ENCODE measurements around the gene CUL2. TPM values are rescaled to one million over a fixed set of nuclear protein-coding genes. Genes with fewer than 3 reads are reported as not detected.

CUL2 gene
- total and polyA plus RNA-seq, 2 experiments from 2014 or later, result 17.2 to 38.3 TPM

GRCh38 chr10:34988397-34989067, 101.6 kb downstream of the CUL2 start:
- Histone ChIP-seq H3K4me1 (ENCODE audit: insufficient read depth) (no peaks in the 10 kb centered on the region), H3K4me2 (no peak overlapping the region), H3K79me2 (replicated peaks; ENCODE audit: insufficient read depth) (no peaks in the 10 kb centered on the region), H3K27ac (ENCODE audit: low read depth) (no peak overlapping the region), H3K27me3 (ENCODE audit: insufficient read depth) (no peaks in the 10 kb centered on the region), H3K4me3 (no peak overlapping the region), H4K20me1 (replicated peaks; ENCODE audit: insufficient read depth) (no peaks in the 10 kb centered on the region), H3K36me3 (ENCODE audit: insufficient read depth) (no peaks in the 10 kb centered on the region), H2AFZ (peak overlapping the region; percentile 19; the same call in 1 of the 2 replicates), H3F3A (replicated peaks; ENCODE audit: low read depth) (no peaks in the 10 kb centered on the region), H3K9me2 (ENCODE audit: insufficient read depth) (no peaks in the 10 kb centered on the region)
- no peak overlapping the region for H3K27ac Mint-ChIP-seq
- TF ChIP-seq, protein P1, sequence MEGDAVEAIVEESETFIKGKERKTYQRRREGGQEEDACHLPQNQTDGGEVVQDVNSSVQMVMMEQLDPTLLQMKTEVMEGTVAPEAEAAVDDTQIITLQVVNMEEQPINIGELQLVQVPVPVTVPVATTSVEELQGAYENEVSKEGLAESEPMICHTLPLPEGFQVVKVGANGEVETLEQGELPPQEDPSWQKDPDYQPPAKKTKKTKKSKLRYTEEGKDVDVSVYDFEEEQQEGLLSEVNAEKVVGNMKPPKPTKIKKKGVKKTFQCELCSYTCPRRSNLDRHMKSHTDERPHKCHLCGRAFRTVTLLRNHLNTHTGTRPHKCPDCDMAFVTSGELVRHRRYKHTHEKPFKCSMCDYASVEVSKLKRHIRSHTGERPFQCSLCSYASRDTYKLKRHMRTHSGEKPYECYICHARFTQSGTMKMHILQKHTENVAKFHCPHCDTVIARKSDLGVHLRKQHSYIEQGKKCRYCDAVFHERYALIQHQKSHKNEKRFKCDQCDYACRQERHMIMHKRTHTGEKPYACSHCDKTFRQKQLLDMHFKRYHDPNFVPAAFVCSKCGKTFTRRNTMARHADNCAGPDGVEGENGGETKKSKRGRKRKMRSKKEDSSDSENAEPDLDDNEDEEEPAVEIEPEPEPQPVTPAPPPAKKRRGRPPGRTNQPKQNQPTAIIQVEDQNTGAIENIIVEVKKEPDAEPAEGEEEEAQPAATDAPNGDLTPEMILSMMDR (conservative IDR thresholded peaks at IDR 0.05; ENCODE audit: low read depth in 2 of 2), result no peak
- TF ChIP-seq POLR2AphosphoS5 (IDR thresholded peaks at IDR 0.05; ENCODE audit: low read depth) (no peak), JUNB (IDR thresholded peaks at IDR 0.05; ENCODE audit: unreplicated experiment) (no peak), NANOG (IDR thresholded peaks at IDR 0.05; ENCODE audit: borderline replicate concordance) (no peak), REST (IDR thresholded peaks at IDR 0.05; ENCODE audit: unreplicated experiment) (no peak), EZH2 (IDR thresholded peaks at IDR 0.05; ENCODE audit: low read depth, unreplicated experiment) (no peak), CREB1 (CRISPR knock-in tag; IDR thresholded peaks at IDR 0.05; ENCODE audit: low read depth) (no peak)
- peaks cover 3% of the 10 kb centered on the region; the same call in 2 of the 3 replicates for H3K36me3 Mint-ChIP-seq (ENCODE audit: low read depth)
- H3K27me3 Mint-ChIP-seq (ENCODE audit: insufficient read depth, low read depth, poor library complexity), result no peaks in the 10 kb centered on the region
- no peak overlapping the region for H3K4me3 Mint-ChIP-seq
- ATAC-seq, result no peak
- no peak for DNase-seq (ENCODE audit: low spot score)
- peaks cover 12% of the 10 kb centered on the region for H3K9me3 Mint-ChIP-seq
- H3K4me1 Mint-ChIP-seq, result no peaks in the 10 kb centered on the region; the same call in 2 of the 3 replicates

- Mint-ChIP-seq H3K36me3 (ENCODE audit: low read depth) (peaks cover 3% of the 10 kb centered on the region; the same call in 2 of the 3 replicates), H3K27ac (no peak overlapping the region), H3K4me1 (peaks cover 2% of the 10 kb centered on the region; the same call in 1 of the 3 replicates), H3K27me3 (ENCODE audit: insufficient read depth, low read depth, poor library complexity) (no peaks in the 10 kb centered on the region), H3K9me3 (peaks cover 12% of the 10 kb centered on the region), H3K4me3 (no peak overlapping the region)
- Histone ChIP-seq H3K27me3 (ENCODE audit: insufficient read depth) (no peaks in the 10 kb centered on the region), H4K20me1 (replicated peaks; ENCODE audit: insufficient read depth) (no peaks in the 10 kb centered on the region), H2AFZ (no peak overlapping the region), H3K4me1 (ENCODE audit: insufficient read depth) (no peaks in the 10 kb centered on the region), H3K4me3 (no peak overlapping the region), H3K79me2 (replicated peaks; ENCODE audit: insufficient read depth) (no peaks in the 10 kb centered on the region), H3K4me2 (no peak overlapping the region), H3K27ac (ENCODE audit: low read depth) (no peak overlapping the region), H3K9me2 (ENCODE audit: insufficient read depth) (no peaks in the 10 kb centered on the region), H3F3A (replicated peaks; ENCODE audit: low read depth) (no peaks in the 10 kb centered on the region), H3K36me3 (ENCODE audit: insufficient read depth) (no peaks in the 10 kb centered on the region)
- ATAC-seq (peak; percentile 98), DNase-seq (ENCODE audit: low spot score) (peak; percentile 74)
- TF ChIP-seq ZNF114 (CRISPR knock-in tag; IDR thresholded peaks at IDR 0.05), result no peak
- TF ChIP-seq, protein P2, sequence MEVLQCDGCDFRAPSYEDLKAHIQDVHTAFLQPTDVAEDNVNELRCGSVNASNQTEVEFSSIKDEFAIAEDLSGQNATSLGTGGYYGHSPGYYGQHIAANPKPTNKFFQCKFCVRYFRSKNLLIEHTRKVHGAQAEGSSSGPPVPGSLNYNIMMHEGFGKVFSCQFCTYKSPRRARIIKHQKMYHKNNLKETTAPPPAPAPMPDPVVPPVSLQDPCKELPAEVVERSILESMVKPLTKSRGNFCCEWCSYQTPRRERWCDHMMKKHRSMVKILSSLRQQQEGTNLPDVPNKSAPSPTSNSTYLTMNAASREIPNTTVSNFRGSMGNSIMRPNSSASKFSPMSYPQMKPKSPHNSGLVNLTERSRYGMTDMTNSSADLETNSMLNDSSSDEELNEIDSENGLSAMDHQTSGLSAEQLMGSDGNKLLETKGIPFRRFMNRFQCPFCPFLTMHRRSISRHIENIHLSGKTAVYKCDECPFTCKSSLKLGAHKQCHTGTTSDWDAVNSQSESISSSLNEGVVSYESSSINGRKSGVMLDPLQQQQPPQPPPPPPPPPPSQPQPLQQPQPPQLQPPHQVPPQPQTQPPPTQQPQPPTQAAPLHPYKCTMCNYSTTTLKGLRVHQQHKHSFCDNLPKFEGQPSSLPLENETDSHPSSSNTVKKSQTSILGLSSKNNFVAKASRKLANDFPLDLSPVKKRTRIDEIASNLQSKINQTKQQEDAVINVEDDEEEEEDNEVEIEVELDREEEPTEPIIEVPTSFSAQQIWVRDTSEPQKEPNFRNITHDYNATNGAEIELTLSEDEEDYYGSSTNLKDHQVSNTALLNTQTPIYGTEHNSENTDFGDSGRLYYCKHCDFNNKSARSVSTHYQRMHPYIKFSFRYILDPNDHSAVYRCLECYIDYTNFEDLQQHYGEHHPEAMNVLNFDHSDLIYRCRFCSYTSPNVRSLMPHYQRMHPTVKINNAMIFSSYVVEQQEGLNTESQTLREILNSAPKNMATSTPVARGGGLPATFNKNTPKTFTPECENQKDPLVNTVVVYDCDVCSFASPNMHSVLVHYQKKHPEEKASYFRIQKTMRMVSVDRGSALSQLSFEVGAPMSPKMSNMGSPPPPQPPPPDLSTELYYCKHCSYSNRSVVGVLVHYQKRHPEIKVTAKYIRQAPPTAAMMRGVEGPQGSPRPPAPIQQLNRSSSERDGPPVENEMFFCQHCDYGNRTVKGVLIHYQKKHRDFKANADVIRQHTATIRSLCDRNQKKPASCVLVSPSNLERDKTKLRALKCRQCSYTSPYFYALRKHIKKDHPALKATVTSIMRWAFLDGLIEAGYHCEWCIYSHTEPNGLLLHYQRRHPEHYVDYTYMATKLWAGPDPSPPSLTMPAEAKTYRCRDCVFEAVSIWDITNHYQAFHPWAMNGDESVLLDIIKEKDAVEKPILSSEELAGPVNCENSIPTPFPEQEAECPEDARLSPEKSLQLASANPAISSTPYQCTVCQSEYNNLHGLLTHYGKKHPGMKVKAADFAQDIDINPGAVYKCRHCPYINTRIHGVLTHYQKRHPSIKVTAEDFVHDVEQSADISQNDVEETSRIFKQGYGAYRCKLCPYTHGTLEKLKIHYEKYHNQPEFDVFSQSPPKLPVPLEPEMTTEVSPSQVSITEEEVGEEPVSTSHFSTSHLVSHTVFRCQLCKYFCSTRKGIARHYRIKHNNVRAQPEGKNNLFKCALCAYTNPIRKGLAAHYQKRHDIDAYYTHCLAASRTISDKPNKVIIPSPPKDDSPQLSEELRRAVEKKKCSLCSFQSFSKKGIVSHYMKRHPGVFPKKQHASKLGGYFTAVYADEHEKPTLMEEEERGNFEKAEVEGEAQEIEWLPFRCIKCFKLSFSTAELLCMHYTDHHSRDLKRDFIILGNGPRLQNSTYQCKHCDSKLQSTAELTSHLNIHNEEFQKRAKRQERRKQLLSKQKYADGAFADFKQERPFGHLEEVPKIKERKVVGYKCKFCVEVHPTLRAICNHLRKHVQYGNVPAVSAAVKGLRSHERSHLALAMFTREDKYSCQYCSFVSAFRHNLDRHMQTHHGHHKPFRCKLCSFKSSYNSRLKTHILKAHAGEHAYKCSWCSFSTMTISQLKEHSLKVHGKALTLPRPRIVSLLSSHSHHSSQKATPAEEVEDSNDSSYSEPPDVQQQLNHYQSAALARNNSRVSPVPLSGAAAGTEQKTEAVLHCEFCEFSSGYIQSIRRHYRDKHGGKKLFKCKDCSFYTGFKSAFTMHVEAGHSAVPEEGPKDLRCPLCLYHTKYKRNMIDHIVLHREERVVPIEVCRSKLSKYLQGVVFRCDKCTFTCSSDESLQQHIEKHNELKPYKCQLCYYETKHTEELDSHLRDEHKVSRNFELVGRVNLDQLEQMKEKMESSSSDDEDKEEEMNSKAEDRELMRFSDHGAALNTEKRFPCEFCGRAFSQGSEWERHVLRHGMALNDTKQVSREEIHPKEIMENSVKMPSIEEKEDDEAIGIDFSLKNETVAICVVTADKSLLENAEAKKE (CRISPR knock-in tag; IDR thresholded peaks at IDR 0.05), result no peak
- no peak for TF ChIP-seq ZNF331 (CRISPR knock-in tag; IDR thresholded peaks at IDR 0.05; ENCODE audit: low read depth)
Measured at GRCh38 chr10:34985823-34986222, 104.3 kb downstream of the CUL2 start.

Data from GM23338 (cell line).